ENCODE data around the gene SH3RF3.

SH3RF3 gene

GRCh38 chr2:109346601-109347228, 217.7 kb downstream of the SH3RF3 start:
- no peak overlapping the region for H3K4me3 ChIP-seq (ENCODE audit: low read depth, low read length)
- TF ChIP-seq CTCF (IDR thresholded peaks at IDR 0.05; ENCODE audit: insufficient read depth, low read length, missing control alignments), result no peak
- POLR2A ChIA-PET, result no interaction called here
- DNase-seq (ENCODE audit: low read depth, low spot score), result no peak
- CTCF ChIA-PET, result no interaction called here

- ChIA-PET POLR2A (no interaction called here), CTCF (interaction anchor here (1.5 to 1.9 kb wide), 2 partner anchors 8 to 162 kb away, joined by 4 to 8 read pairs; no protein-coding TSS in a partner anchor)
- H3K4me3 ChIP-seq (ENCODE audit: low read depth, low read length), result no peak overlapping the region
- no peak for TF ChIP-seq CTCF (IDR thresholded peaks at IDR 0.05; ENCODE audit: insufficient read depth, low read length, missing control alignments)
- DNase-seq (ENCODE audit: low read depth, low spot score), result no peak
Observed at GRCh38 chr2:109347626-109348025, 218.6 kb downstream of the SH3RF3 start.

- DNase-seq (ENCODE audit: low read depth, low spot score), result no peak
- POLR2A ChIA-PET, result no interaction called here
- CTCF ChIA-PET, result interaction anchor here (1.5 to 1.9 kb wide), 2 partner anchors 9 to 162 kb away, joined by 4 to 8 read pairs; no protein-coding TSS in a partner anchor
- TF ChIP-seq CTCF (IDR thresholded peaks at IDR 0.05; ENCODE audit: insufficient read depth, low read length, missing control alignments), result no peak
- no peak overlapping the region for H3K4me3 ChIP-seq (ENCODE audit: low read depth, low read length)
Observed at GRCh38 chr2:109348190-109348589, 219.2 kb downstream of the SH3RF3 start.

- no peak overlapping the region for H3K4me3 ChIP-seq (ENCODE audit: low read depth, low read length)
- POLR2A ChIA-PET, result no interaction called here
- CTCF ChIA-PET, result interaction anchor here (1.5 to 1.9 kb wide), 2 partner anchors 9 to 161 kb away, joined by 4 to 8 read pairs; no protein-coding TSS in a partner anchor
- DNase-seq (ENCODE audit: low read depth, low spot score), result no peak
- no peak for TF ChIP-seq CTCF (IDR thresholded peaks at IDR 0.05; ENCODE audit: insufficient read depth, low read length, missing control alignments)
Observed at GRCh38 chr2:109348671-109349502, 219.9 kb downstream of the SH3RF3 start.

GRCh38 chr2:109349503-109350465, 220.8 kb downstream of the SH3RF3 start:
- POLR2A ChIA-PET, result interaction anchor here (1.3 kb wide), 1 partner anchor 11 kb away, joined by 4 read pairs; no protein-coding TSS in a partner anchor
- H3K4me3 ChIP-seq (ENCODE audit: low read depth, low read length), result no peak overlapping the region
- TF ChIP-seq CTCF (IDR thresholded peaks at IDR 0.05; ENCODE audit: insufficient read depth, low read length, missing control alignments), result no peak
- CTCF ChIA-PET, result interaction anchor here (1.2 to 1.9 kb wide), 2 partner anchors 10 to 161 kb away, joined by 3 to 8 read pairs; no protein-coding TSS in a partner anchor
- no peak for DNase-seq (ENCODE audit: low read depth, low spot score)

Data from AG04449 (cell line).